WTC11 (cell line): ENCODE measurements around the gene RAB6A. TPM values are rescaled to one million over a fixed set of nuclear protein-coding genes. Genes with fewer than 3 reads are reported as not detected.

ENCODE experiments used
- ETV6 ChIP-seq: sonication (generic); formaldehyde crosslinking; IDR thresholded peaks from 2 replicates; pipeline ENCODE4 v1.8.1; 2022; ENCODE audit warnings: mild to moderate bottlenecking, missing genetic modification reagents
- GABPB1 ChIP-seq: sonication (generic); formaldehyde crosslinking; IDR thresholded peaks from 2 replicates; pipeline ENCODE4 v1.8.1; 2023; ENCODE audit warnings: mild to moderate bottlenecking, missing genetic modification reagents
- NR3C1 ChIP-seq: sonication (generic); formaldehyde crosslinking; conservative IDR thresholded peaks from 2 replicates; pipeline ENCODE4 v1.8.1; 2023; ENCODE audit warnings: low read depth, mild to moderate bottlenecking, missing genetic modification reagents
- TEAD1 ChIP-seq: sonication (generic); formaldehyde crosslinking; IDR thresholded peaks from 2 replicates; pipeline ENCODE4 v1.8.0; 2022; ENCODE audit warnings: mild to moderate bottlenecking, missing genetic modification reagents
- ZNF232 ChIP-seq: sonication (generic); formaldehyde crosslinking; IDR thresholded peaks from 2 replicates; pipeline ENCODE4 v1.8.0; 2022; ENCODE audit warnings: mild to moderate bottlenecking, missing genetic modification reagents
- ZNF423 ChIP-seq: fragments of 250-450 bp; sonication (Bioruptor Pico); IDR thresholded peaks from 2 replicates; pipeline ENCODE4 v2.1.2; 2022; ENCODE audit warnings: mild to moderate bottlenecking, moderate library complexity
- ZNF671 ChIP-seq: fragments of 250-450 bp; sonication (Bioruptor Pico); IDR thresholded peaks from 2 replicates; pipeline ENCODE4 v1.8.0; 2021; ENCODE audit warnings: mild to moderate bottlenecking
- total RNA-seq: library from RNA; stranded (reverse); gene quantifications from 3 replicates; pipeline ENCODE4 v1.2.3, GENCODE V29; 2021
- TF ChIP-seq, protein P1 (sequence below): fragments of 250-450 bp; sonication (Bioruptor Pico); IDR thresholded peaks from 2 replicates; pipeline ENCODE4 v1.9.0; 2021; ENCODE audit warnings: mild to moderate bottlenecking, borderline replicate concordance
- TF ChIP-seq, protein P2 (sequence below): sonication (generic); formaldehyde crosslinking; IDR thresholded peaks from 2 replicates; pipeline ENCODE4 v1.8.1; 2022; ENCODE audit warnings: missing genetic modification reagents, borderline replicate concordance
- TF ChIP-seq, protein P3 (sequence below): sonication (generic); formaldehyde crosslinking; IDR thresholded peaks from 2 replicates; pipeline ENCODE4 v1.8.1; 2022; ENCODE audit warnings: low read depth, missing genetic modification reagents, borderline replicate concordance
- TF ChIP-seq, protein P4 (sequence below): sonication (generic); formaldehyde crosslinking; IDR thresholded peaks from 2 replicates; pipeline ENCODE4 v1.8.1; 2022; ENCODE audit warnings: low read depth, mild to moderate bottlenecking, moderate library complexity, missing genetic modification reagents, borderline replicate concordance
- TF ChIP-seq, protein P5 (sequence below): sonication (generic); formaldehyde crosslinking; IDR thresholded peaks from 2 replicates; pipeline ENCODE4 v1.8.0; 2023; ENCODE audit warnings: missing genetic modification reagents, mild to moderate bottlenecking, borderline replicate concordance
- TF ChIP-seq, protein P6 (sequence below): sonication (generic); formaldehyde crosslinking; IDR thresholded peaks from 2 replicates; pipeline ENCODE4 v1.8.1; 2023; ENCODE audit warnings: mild to moderate bottlenecking, missing genetic modification reagents

The RAB6A gene
- total RNA-seq, 1 experiment from 2014 or later: 107 TPM

DNA sequence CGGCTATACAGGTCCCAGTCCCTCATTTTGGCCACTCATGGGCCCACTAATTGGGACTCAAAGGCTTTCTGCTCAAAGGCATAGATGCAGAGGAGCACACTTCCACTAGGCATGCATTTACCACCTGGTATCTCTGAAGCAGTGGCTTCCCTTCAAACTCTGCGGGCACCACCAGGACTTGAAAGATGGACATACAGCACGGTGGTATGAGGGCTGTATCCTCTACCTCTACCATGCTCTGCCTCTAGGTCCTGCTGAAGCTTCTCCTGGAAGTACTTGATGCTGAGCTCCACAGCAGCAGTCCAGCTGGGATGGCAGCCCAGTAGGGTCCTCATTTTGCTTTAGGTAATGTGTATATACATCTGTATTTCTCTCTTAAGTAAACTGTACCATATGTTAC lies 49.9 kb downstream of the RAB6A start (continued):
- TF ChIP-seq, protein P1, sequence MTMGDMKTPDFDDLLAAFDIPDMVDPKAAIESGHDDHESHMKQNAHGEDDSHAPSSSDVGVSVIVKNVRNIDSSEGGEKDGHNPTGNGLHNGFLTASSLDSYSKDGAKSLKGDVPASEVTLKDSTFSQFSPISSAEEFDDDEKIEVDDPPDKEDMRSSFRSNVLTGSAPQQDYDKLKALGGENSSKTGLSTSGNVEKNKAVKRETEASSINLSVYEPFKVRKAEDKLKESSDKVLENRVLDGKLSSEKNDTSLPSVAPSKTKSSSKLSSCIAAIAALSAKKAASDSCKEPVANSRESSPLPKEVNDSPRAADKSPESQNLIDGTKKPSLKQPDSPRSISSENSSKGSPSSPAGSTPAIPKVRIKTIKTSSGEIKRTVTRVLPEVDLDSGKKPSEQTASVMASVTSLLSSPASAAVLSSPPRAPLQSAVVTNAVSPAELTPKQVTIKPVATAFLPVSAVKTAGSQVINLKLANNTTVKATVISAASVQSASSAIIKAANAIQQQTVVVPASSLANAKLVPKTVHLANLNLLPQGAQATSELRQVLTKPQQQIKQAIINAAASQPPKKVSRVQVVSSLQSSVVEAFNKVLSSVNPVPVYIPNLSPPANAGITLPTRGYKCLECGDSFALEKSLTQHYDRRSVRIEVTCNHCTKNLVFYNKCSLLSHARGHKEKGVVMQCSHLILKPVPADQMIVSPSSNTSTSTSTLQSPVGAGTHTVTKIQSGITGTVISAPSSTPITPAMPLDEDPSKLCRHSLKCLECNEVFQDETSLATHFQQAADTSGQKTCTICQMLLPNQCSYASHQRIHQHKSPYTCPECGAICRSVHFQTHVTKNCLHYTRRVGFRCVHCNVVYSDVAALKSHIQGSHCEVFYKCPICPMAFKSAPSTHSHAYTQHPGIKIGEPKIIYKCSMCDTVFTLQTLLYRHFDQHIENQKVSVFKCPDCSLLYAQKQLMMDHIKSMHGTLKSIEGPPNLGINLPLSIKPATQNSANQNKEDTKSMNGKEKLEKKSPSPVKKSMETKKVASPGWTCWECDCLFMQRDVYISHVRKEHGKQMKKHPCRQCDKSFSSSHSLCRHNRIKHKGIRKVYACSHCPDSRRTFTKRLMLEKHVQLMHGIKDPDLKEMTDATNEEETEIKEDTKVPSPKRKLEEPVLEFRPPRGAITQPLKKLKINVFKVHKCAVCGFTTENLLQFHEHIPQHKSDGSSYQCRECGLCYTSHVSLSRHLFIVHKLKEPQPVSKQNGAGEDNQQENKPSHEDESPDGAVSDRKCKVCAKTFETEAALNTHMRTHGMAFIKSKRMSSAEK (CRISPR knock-in tag): no peak
- no peak for TF ChIP-seq GABPB1 (CRISPR knock-in tag)
- TF ChIP-seq, protein P2, sequence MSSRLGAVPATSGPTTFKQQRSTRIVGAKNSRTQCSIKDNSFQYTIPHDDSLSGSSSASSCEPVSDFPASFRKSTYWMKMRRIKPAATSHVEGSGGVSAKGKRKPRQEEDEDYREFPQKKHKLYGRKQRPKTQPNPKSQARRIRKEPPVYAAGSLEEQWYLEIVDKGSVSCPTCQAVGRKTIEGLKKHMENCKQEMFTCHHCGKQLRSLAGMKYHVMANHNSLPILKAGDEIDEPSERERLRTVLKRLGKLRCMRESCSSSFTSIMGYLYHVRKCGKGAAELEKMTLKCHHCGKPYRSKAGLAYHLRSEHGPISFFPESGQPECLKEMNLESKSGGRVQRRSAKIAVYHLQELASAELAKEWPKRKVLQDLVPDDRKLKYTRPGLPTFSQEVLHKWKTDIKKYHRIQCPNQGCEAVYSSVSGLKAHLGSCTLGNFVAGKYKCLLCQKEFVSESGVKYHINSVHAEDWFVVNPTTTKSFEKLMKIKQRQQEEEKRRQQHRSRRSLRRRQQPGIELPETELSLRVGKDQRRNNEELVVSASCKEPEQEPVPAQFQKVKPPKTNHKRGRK (CRISPR knock-in tag): no peak
- TF ChIP-seq ZNF423 (CRISPR knock-in tag): no peak
- TF ChIP-seq ZNF232 (CRISPR knock-in tag): no peak
- TF ChIP-seq, protein P3, sequence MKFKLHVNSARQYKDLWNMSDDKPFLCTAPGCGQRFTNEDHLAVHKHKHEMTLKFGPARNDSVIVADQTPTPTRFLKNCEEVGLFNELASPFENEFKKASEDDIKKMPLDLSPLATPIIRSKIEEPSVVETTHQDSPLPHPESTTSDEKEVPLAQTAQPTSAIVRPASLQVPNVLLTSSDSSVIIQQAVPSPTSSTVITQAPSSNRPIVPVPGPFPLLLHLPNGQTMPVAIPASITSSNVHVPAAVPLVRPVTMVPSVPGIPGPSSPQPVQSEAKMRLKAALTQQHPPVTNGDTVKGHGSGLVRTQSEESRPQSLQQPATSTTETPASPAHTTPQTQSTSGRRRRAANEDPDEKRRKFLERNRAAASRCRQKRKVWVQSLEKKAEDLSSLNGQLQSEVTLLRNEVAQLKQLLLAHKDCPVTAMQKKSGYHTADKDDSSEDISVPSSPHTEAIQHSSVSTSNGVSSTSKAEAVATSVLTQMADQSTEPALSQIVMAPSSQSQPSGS (CRISPR knock-in tag): no peak
- TF ChIP-seq, protein P4, sequence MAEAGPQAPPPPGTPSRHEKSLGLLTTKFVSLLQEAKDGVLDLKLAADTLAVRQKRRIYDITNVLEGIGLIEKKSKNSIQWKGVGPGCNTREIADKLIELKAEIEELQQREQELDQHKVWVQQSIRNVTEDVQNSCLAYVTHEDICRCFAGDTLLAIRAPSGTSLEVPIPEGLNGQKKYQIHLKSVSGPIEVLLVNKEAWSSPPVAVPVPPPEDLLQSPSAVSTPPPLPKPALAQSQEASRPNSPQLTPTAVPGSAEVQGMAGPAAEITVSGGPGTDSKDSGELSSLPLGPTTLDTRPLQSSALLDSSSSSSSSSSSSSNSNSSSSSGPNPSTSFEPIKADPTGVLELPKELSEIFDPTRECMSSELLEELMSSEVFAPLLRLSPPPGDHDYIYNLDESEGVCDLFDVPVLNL (CRISPR knock-in tag): no peak
- TF ChIP-seq ETV6: no peak
- no peak for TF ChIP-seq TEAD1 (CRISPR knock-in tag)
- no peak for TF ChIP-seq NR3C1
- TF ChIP-seq, protein P5, sequence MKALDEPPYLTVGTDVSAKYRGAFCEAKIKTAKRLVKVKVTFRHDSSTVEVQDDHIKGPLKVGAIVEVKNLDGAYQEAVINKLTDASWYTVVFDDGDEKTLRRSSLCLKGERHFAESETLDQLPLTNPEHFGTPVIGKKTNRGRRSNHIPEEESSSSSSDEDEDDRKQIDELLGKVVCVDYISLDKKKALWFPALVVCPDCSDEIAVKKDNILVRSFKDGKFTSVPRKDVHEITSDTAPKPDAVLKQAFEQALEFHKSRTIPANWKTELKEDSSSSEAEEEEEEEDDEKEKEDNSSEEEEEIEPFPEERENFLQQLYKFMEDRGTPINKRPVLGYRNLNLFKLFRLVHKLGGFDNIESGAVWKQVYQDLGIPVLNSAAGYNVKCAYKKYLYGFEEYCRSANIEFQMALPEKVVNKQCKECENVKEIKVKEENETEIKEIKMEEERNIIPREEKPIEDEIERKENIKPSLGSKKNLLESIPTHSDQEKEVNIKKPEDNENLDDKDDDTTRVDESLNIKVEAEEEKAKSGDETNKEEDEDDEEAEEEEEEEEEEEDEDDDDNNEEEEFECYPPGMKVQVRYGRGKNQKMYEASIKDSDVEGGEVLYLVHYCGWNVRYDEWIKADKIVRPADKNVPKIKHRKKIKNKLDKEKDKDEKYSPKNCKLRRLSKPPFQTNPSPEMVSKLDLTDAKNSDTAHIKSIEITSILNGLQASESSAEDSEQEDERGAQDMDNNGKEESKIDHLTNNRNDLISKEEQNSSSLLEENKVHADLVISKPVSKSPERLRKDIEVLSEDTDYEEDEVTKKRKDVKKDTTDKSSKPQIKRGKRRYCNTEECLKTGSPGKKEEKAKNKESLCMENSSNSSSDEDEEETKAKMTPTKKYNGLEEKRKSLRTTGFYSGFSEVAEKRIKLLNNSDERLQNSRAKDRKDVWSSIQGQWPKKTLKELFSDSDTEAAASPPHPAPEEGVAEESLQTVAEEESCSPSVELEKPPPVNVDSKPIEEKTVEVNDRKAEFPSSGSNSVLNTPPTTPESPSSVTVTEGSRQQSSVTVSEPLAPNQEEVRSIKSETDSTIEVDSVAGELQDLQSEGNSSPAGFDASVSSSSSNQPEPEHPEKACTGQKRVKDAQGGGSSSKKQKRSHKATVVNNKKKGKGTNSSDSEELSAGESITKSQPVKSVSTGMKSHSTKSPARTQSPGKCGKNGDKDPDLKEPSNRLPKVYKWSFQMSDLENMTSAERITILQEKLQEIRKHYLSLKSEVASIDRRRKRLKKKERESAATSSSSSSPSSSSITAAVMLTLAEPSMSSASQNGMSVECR (CRISPR knock-in tag): no peak
- TF ChIP-seq, protein P6, sequence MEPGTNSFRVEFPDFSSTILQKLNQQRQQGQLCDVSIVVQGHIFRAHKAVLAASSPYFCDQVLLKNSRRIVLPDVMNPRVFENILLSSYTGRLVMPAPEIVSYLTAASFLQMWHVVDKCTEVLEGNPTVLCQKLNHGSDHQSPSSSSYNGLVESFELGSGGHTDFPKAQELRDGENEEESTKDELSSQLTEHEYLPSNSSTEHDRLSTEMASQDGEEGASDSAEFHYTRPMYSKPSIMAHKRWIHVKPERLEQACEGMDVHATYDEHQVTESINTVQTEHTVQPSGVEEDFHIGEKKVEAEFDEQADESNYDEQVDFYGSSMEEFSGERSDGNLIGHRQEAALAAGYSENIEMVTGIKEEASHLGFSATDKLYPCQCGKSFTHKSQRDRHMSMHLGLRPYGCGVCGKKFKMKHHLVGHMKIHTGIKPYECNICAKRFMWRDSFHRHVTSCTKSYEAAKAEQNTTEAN (CRISPR knock-in tag): no peak
- TF ChIP-seq ZNF671 (CRISPR knock-in tag): no peak
